Activated CD8-positive, alpha-beta T cell treated with anti-CD3 and anti-CD28 coated beads, Interleukin-2, amount 10 ng/mL, durations not matched to agents 7 days and 5 days (primary cell): ENCODE measurements around the gene PRKD2. TPM values are rescaled to one million over a fixed set of nuclear protein-coding genes. Genes with fewer than 3 reads are reported as not detected.

ENCODE experiments used
- ATAC-seq: fragments of 150-1000 bp; cut with Tn5 transposase; one replicate; pipeline ENCODE4 v1.10.0; 2021; ENCODE audit warnings: moderate library complexity
- CTCF ChIA-PET: fragments of 350-600 bp; sonication (Branson Sonifier 250); formaldehyde crosslinking; loops from one replicate; lab custom pipeline; 2021; ENCODE audit warnings: antibody characterized with exemption; lab: Charles Lee
- POLR2A ChIA-PET: fragments of 350-600 bp; sonication (Branson Sonifier 250); formaldehyde crosslinking; loops from one replicate; lab custom pipeline; 2021; ENCODE audit warnings: antibody characterized with exemption; lab: Charles Lee
- DNase-seq: peaks from one replicate; pipeline ENCODE4 v3.0.0-alpha.2; 2020
- H3K27ac Mint-ChIP-seq: one replicate; pipeline ENCODE4 v1.8.0; 2021; ENCODE audit warnings: mild to moderate bottlenecking, mixed read lengths
- H3K27me3 Mint-ChIP-seq: one replicate; pipeline ENCODE4 v1.8.0; 2021; ENCODE audit warnings: low read depth, mixed read lengths
- H3K36me3 Mint-ChIP-seq: one replicate; pipeline ENCODE4 v1.8.0; 2021; ENCODE audit warnings: low read depth, mixed read lengths
- H3K4me1 Mint-ChIP-seq: one replicate; pipeline ENCODE4 v1.8.0; 2021; ENCODE audit warnings: low read depth, mixed read lengths
- H3K4me3 Mint-ChIP-seq: one replicate; pipeline ENCODE4 v1.8.0; 2021; ENCODE audit warnings: mild to moderate bottlenecking, mixed read lengths
- H3K9me3 Mint-ChIP-seq: one replicate; pipeline ENCODE4 v1.8.0; 2022; ENCODE audit warnings: mixed read lengths; ENCODE audit not compliant: insufficient read depth
- total RNA-seq, 2 experiments: library from RNA; stranded (reverse); gene quantifications; one replicate each; pipeline ENCODE4 v1.2.3, GENCODE V29; 2021

PRKD2 gene
- total RNA-seq, 2 experiments from 2014 or later = 161 to 166 TPM

DNA sequence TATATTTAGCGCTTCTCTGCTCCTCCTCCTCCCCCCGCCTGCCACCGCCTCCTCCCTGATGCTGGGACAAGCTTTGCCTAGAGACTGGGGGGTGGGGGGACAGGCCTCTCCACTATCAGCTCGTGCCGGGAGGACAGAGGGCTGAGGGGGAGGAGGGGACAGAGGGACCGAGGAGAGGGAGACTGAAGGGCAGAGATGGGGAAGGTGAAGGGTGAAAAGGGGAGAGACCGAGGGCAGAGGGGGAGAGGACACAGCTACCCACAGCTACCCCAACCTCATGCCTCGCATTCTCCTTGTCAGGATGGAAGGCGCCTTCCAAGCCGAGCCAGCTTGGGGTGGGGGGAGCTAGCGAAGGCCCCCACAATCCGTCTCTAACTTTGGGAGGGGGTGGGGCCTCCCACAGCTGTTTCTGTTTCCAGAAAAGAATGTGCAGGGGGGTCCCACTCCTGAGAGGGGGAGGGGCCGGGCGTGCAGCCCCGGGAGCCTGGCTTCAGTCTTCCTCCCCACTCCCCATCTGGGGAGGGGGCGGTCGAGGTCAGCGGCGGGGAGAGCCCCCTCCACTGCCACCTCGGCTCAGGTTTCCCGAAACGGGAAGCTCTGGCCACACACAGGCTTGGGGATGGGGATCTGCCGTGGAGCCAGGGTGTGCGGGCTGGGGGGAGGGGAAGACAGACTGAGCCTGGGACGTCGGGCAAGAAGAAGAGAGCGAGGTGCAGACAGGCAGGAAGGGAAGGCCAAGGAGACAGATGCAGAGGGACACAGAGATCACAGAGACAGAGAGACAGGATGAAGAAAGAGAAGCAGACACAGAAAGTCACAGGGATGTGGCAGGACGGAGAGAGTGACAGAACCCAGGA is 57.5 kb downstream of the PRKD2 start:
- Mint-ChIP-seq H3K27ac (peak overlapping the region; percentile 5), H3K4me3 (peak overlapping the region; percentile 12), H3K4me1 (peaks cover 21% of the 10 kb centered on the region), H3K9me3 (no peaks in the 10 kb centered on the region), H3K27me3 (peaks cover 24% of the 10 kb centered on the region), H3K36me3 (no peaks in the 10 kb centered on the region)
- ChIA-PET CTCF (interaction anchor here (1.0 to 7.6 kb wide), 3 partner anchors 42 to 129 kb away, joined by 3 to 350 read pairs (median 3); no protein-coding TSS in a partner anchor), POLR2A (interaction anchor here (0.5 to 3.8 kb wide), 8 partner anchors 48 to 700 kb away, joined by 3 to 26 read pairs (median 4); partner anchors contain the start of gene CALM3)
- DNase-seq (peak; percentile 25), ATAC-seq (no peak)

GRCh38 chr19:46656541-46656940 is 60.4 kb downstream of the PRKD2 start:
- no peak overlapping the region for H3K4me3 Mint-ChIP-seq
- ATAC-seq (no peak), DNase-seq (no peak)
- no peak overlapping the region for H3K27ac Mint-ChIP-seq
- ChIA-PET POLR2A (no interaction called here), CTCF (no interaction called here)
- H3K9me3 Mint-ChIP-seq = no peaks in the 10 kb centered on the region
- peaks cover 23% of the 10 kb centered on the region for H3K27me3 Mint-ChIP-seq
- H3K4me1 Mint-ChIP-seq = peaks cover 13% of the 10 kb centered on the region
- H3K36me3 Mint-ChIP-seq = no peaks in the 10 kb centered on the region

DNA sequence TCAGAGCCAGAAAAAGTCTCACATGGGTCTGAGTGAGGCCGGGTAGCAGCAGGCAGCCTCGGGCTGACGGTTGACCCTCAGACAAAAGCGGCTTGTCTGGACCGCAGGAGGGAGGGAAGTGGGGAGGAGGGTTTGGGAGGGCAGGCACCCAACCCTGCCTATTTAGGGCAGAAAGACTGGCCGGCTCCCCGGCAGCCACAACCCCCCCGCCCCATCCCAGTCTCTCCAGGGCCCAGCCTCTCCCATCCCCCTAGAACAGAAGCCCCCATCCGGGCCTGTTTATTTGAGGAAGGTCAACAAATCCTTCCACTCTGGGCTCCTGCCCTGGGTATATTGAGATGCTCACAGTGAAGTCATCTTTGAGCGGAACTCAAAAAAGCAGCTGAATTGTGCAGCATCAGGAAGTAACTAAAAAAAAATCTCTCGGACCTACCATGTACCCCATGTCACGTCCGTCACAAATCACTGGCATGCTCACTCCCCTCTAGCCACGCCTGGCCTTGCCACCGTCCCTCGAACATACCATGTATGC is 62.2 kb downstream of the PRKD2 start:
- Mint-ChIP-seq H3K4me3 (no peak overlapping the region), H3K36me3 (no peaks in the 10 kb centered on the region), H3K27me3 (peaks cover 30% of the 10 kb centered on the region), H3K4me1 (peaks cover 3% of the 10 kb centered on the region), H3K27ac (no peak overlapping the region), H3K9me3 (no peaks in the 10 kb centered on the region)
- ChIA-PET POLR2A (no interaction called here), CTCF (no interaction called here)
- ATAC-seq (no peak), DNase-seq (no peak)

GRCh38 chr19:46650445-46650844 is 66.5 kb downstream of the PRKD2 start:
- H3K9me3 Mint-ChIP-seq = no peaks in the 10 kb centered on the region
- H3K27me3 Mint-ChIP-seq = peaks cover 38% of the 10 kb centered on the region
- no peak overlapping the region for H3K4me3 Mint-ChIP-seq
- peaks cover 6% of the 10 kb centered on the region for H3K36me3 Mint-ChIP-seq
- DNase-seq = no peak
- ATAC-seq = no peak
- H3K4me1 Mint-ChIP-seq = peaks cover 7% of the 10 kb centered on the region
- ChIA-PET POLR2A (no interaction called here), CTCF (no interaction called here)
- H3K27ac Mint-ChIP-seq = no peak overlapping the region

DNA sequence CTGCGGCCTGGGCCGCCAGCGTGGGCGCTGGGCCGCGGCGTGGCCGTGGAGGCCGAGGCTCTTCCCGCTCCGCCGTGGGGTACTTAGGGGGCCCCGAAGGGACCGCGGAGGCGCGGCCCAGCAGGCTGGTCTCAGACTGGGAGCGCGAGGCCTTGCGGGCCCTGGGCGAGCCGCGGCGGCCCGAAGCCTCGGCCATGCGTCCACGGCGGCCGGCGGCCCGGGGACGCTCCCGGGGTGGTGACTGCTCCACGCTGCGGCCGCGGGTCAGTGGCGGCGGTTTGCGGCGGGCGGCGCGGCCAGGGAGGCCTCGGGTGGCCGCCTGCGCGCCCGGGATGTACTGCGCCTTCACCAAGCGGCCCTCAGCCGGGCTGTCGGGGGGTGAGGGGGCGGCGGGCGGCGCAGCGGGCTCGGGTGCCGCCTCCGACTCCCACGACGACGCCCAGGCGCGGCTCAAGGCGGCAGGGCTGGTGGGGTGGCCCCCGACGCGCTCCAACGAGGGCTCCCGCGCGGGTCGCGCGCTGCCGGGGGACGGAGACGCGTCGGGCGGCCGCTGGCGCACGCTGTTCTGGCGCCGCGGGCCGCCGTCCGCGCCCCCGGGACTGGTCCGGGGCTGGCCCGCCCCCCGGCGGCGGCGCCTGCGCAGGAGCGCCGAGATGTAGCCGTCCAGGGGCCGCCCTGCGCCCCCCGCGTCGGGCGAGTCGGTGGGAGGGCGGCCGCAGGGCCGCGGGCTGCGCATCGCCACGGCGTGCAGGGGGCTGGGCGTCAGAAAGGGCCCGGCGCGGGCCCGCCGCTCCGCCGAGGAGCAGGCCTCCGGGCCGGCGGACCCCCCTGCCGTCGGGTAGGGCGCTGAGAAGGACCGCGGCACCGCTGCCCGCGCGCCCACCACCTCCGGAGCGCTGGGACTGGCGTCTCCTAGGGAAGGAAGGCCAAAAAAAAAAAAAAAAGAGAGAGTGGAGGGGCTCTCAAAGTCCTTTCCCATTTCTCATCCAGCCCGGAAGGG is 67.7 kb downstream of the PRKD2 start:
- no peak for ATAC-seq
- H3K9me3 Mint-ChIP-seq = no peaks in the 10 kb centered on the region
- CTCF ChIA-PET = interaction anchor here (0.7 to 1.0 kb wide), 2 partner anchors 33 to 35 kb away, joined by 3 to 4 read pairs; no protein-coding TSS in a partner anchor
- DNase-seq = no peak
- peaks cover 7% of the 10 kb centered on the region for H3K4me1 Mint-ChIP-seq
- POLR2A ChIA-PET = no interaction called here
- no peak overlapping the region for H3K27ac Mint-ChIP-seq
- peaks cover 42% of the 10 kb centered on the region for H3K27me3 Mint-ChIP-seq
- H3K4me3 Mint-ChIP-seq = no peak overlapping the region
- H3K36me3 Mint-ChIP-seq = peaks cover 6% of the 10 kb centered on the region

GRCh38 chr19:46648060-46648960 is 68.6 kb downstream of the PRKD2 start:
- Mint-ChIP-seq H3K4me3 (no peak overlapping the region), H3K27ac (peak overlapping the region; percentile 6)

DNA sequence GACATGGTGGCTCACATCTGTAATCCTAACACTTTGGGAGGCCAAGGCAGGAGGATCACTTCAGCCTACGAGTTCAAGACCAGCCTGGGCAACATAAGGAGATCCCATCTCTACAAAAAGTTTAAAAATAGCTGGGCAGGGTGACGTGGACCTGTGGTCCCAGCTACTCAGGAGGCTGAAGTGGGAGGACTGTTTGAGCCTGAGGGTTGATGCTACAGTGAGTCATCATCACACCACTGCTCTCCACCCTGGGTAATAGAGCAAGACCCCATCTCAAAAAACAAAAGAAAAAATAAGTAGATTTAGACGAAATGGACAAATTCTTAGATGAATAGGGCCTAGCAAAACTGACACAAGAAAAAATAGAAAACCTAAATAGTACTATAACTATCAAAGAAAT is 70.5 kb downstream of the PRKD2 start:
- Mint-ChIP-seq H3K27me3 (peaks cover 43% of the 10 kb centered on the region), H3K4me3 (no peak overlapping the region), H3K9me3 (no peaks in the 10 kb centered on the region), H3K36me3 (peaks cover 6% of the 10 kb centered on the region), H3K27ac (no peak overlapping the region), H3K4me1 (peaks cover 7% of the 10 kb centered on the region)
- no peak for ATAC-seq
- DNase-seq = no peak
- ChIA-PET CTCF (interaction anchor here (0.6 to 1.3 kb wide), 2 partner anchors 15 to 107 kb away, joined by 3 to 4 read pairs; no protein-coding TSS in a partner anchor), POLR2A (interaction anchor here (0.6 kb wide), 1 partner anchor 75 kb away, joined by 3 read pairs; no protein-coding TSS in a partner anchor)

More at GRCh38 chr19:46648060-46648960, 68.6 kb downstream of the PRKD2 start:
- Mint-ChIP-seq H3K9me3 (no peaks in the 10 kb centered on the region), H3K27me3 (peaks cover 39% of the 10 kb centered on the region), H3K4me1 (peaks cover 7% of the 10 kb centered on the region), H3K36me3 (peaks cover 6% of the 10 kb centered on the region)
- ChIA-PET CTCF (interaction anchor here (0.7 to 1.2 kb wide), 3 partner anchors 13 to 34 kb away, joined by 3 to 5 read pairs (median 4); partner anchors contain the start of gene DACT3), POLR2A (no interaction called here)
- ATAC-seq (peak; percentile 15), DNase-seq (no peak)

GRCh38 chr19:46644720-46645119 is 72.2 kb downstream of the PRKD2 start:
- peaks cover 37% of the 10 kb centered on the region for H3K27me3 Mint-ChIP-seq
- no peak overlapping the region for H3K27ac Mint-ChIP-seq
- no peak for DNase-seq
- H3K4me1 Mint-ChIP-seq = peaks cover 13% of the 10 kb centered on the region
- ATAC-seq = no peak
- POLR2A ChIA-PET = interaction anchor here (0.9 kb wide), 1 partner anchor 79 kb away, joined by 3 read pairs; no protein-coding TSS in a partner anchor
- no peak overlapping the region for H3K4me3 Mint-ChIP-seq
- H3K36me3 Mint-ChIP-seq = peaks cover 6% of the 10 kb centered on the region
- no peaks in the 10 kb centered on the region for H3K9me3 Mint-ChIP-seq
- CTCF ChIA-PET = no interaction called here

- ChIA-PET POLR2A (interaction anchor here (0.6 kb wide), 1 partner anchor 23 kb away, joined by 4 read pairs; no protein-coding TSS in a partner anchor), CTCF (interaction anchor here (0.9 to 1.1 kb wide), 5 partner anchors 18 to 111 kb away, joined by 3 read pairs; no protein-coding TSS in a partner anchor)
- no peak for ATAC-seq
- no peaks in the 10 kb centered on the region for H3K36me3 Mint-ChIP-seq
- DNase-seq = no peak
- no peak overlapping the region for H3K4me3 Mint-ChIP-seq
- H3K27ac Mint-ChIP-seq = no peak overlapping the region
- H3K27me3 Mint-ChIP-seq = peaks cover 18% of the 10 kb centered on the region
- H3K4me1 Mint-ChIP-seq = peaks cover 10% of the 10 kb centered on the region
- H3K9me3 Mint-ChIP-seq = no peaks in the 10 kb centered on the region
Observed at GRCh38 chr19:46640656-46641055, 76.3 kb downstream of the PRKD2 start.
